Keratinocyte (primary cell): ENCODE data around the gene GH1. TPM values are rescaled to one million over a fixed set of nuclear protein-coding genes. Genes with fewer than 3 reads are reported as not detected.

Source experiments
- DNase-seq: peaks from one replicate; pipeline ENCODE4 v3.0.0-alpha.2; 2011; ENCODE audit warnings: low read depth, missing footprints, low spot score
- FAIRE-seq: peaks from 2 replicates; lab custom pipeline; 2011; peaks lifted over from hg19 to GRCh38; lab: Jason Lieb, UNC
- H2AFZ ChIP-seq: 2 replicates; pipeline ENCODE4 v1.6.0; 2012; ENCODE audit warnings: low read length, control low read depth, inconsistent platforms; ENCODE audit not compliant: control insufficient read depth
- H3K27ac ChIP-seq: 2 replicates; pipeline ENCODE4 v1.5.1; 2011; ENCODE audit warnings: low read length; ENCODE audit not compliant: control insufficient read depth, insufficient read depth
- H3K27me3 ChIP-seq: 3 replicates; pipeline ENCODE4 v1.6.0; 2011; ENCODE audit warnings: low read length; ENCODE audit not compliant: control insufficient read depth, insufficient read depth; ENCODE audit errors: extremely low read depth
- H3K36me3 ChIP-seq, 2 experiments: 2 replicates in 1 of 2; 3 replicates in 1 of 2; pipeline ENCODE4 v1.5.1; 2011; ENCODE audit warnings: low read length in 2 of 2, mild to moderate bottlenecking in 1 of 2; ENCODE audit not compliant: control insufficient read depth in 2 of 2, insufficient read depth in 2 of 2; ENCODE audit errors: extremely low read depth in 1 of 2
- H3K4me1 ChIP-seq: 3 replicates; pipeline ENCODE4 v1.5.1; 2011; ENCODE audit warnings: low read length; ENCODE audit not compliant: control insufficient read depth, insufficient read depth; ENCODE audit errors: extremely low read depth
- H3K4me2 ChIP-seq: 3 replicates; pipeline ENCODE4 v1.6.0; 2011; ENCODE audit warnings: low read depth, low read length; ENCODE audit not compliant: control insufficient read depth, insufficient read depth; ENCODE audit errors: extremely low read depth
- H3K4me3 ChIP-seq, 3 experiments: fragments of 200-600 bp in 1 of 3; sonication (generic) in 1 of 3; 2 replicates in 2 of 3; 3 replicates in 1 of 3; pipeline ENCODE4 v1.5.1; 2011 to 2016; ENCODE audit warnings: low read length in 3 of 3, mild to moderate bottlenecking in 3 of 3, control low read depth in 2 of 3, inconsistent platforms in 1 of 3, low read depth in 1 of 3, mixed read lengths in 1 of 3, mixed run types in 1 of 3, moderate library complexity in 1 of 3; ENCODE audit not compliant: control insufficient read depth in 2 of 3, insufficient read depth in 2 of 3; ENCODE audit errors: extremely low read depth in 1 of 3
- H3K79me2 ChIP-seq: 2 replicates; pipeline ENCODE4 v1.6.0; 2012; ENCODE audit warnings: low read length; ENCODE audit not compliant: control insufficient read depth, insufficient read depth
- H3K9ac ChIP-seq: 3 replicates; pipeline ENCODE4 v1.6.0; 2011; ENCODE audit warnings: low read length; ENCODE audit not compliant: control insufficient read depth, insufficient read depth; ENCODE audit errors: extremely low read depth
- H3K9me1 ChIP-seq: 3 replicates; pipeline ENCODE4 v1.6.0; 2011; ENCODE audit warnings: low read length; ENCODE audit not compliant: control insufficient read depth, insufficient read depth; ENCODE audit errors: extremely low read depth
- H3K9me3 ChIP-seq: 2 replicates; pipeline ENCODE4 v1.5.1; 2012; ENCODE audit warnings: low read depth, low read length; ENCODE audit not compliant: control insufficient read depth
- H4K20me1 ChIP-seq: 3 replicates; pipeline ENCODE4 v1.6.0; 2011; ENCODE audit warnings: low read length; ENCODE audit not compliant: control insufficient read depth, insufficient read depth; ENCODE audit errors: extremely low read depth
- CTCF ChIP-seq, 3 experiments: IDR thresholded peaks in 1 of 3; conservative IDR thresholded peaks in 1 of 3; optimal IDR thresholded peaks in 1 of 3; 2 replicates in 2 of 3; 3 replicates in 1 of 3; pipeline versions ENCODE3 to v1.5.1; 2011; ENCODE audit warnings: low read length in 3 of 3, mild to moderate bottlenecking in 3 of 3, moderate library complexity in 2 of 3, control low read depth in 1 of 3, inconsistent platforms in 1 of 3; ENCODE audit not compliant: insufficient read depth in 2 of 3; ENCODE audit errors: extremely low read depth in 1 of 3
- EZH2 ChIP-seq: IDR thresholded peaks from one replicate; pipeline ENCODE4 v1.6.1; 2012; ENCODE audit warnings: inconsistent platforms, mild to moderate bottlenecking, low read length, moderate library complexity
- dilution Hi-C: fragments of 300-500 bp; cut with MboI; formaldehyde crosslinking; loops from one replicate; pipeline ENCODE4 v1.7.0; 2020; ENCODE audit warnings: low sequenced_read_pairs; ENCODE audit not compliant: extremely low pct_ligation_motif_present
- polyA plus RNA-seq, 5 experiments: library from polyadenylated mRNA; depleted of rRNA in 3 of 5; stranded (reverse) in 3 of 5; stranded (forward) in 1 of 5; unstranded in 1 of 5; fragments of >200 nt; gene quantifications; 1 replicate in 1 of 5; 2 replicates in 3 of 5; 3 replicates in 1 of 5; pipeline versions ENCODE4 v1.2.1 to v1.2.3, GENCODE V29; 2011 to 2012; ENCODE audit warnings: missing spikeins in 2 of 5, low read depth in 1 of 5, low replicate concordance in 1 of 5

The GH1 gene
- polyA plus RNA-seq, 1 donor (not counting 4 experiments of a cell fraction or from before 2014, with no cell fraction given) = not detected

GRCh38 chr17:63939884-63940283 lies 21.2 kb upstream of the GH1 start:
- Histone ChIP-seq H2AFZ (no peak overlapping the region), H3K27me3 (peaks cover 10% of the 10 kb centered on the region), H3K27ac (no peak overlapping the region), H3K9me1 (no peaks in the 10 kb centered on the region), H4K20me1 (no peaks in the 10 kb centered on the region), H3K4me3 (no peak overlapping the region), H3K4me2 (no peak overlapping the region), H3K4me1 (peaks cover 2% of the 10 kb centered on the region), H3K36me3 (no peaks in the 10 kb centered on the region), H3K9ac (no peak overlapping the region), H3K79me2 (no peaks in the 10 kb centered on the region), H3K9me3 (no peaks in the 10 kb centered on the region)
- dilution Hi-C loops = no loop called here
- no peak for TF ChIP-seq EZH2
- TF ChIP-seq CTCF (optimal IDR thresholded peaks at IDR 0.05 in 1 of 3, IDR thresholded peaks at IDR 0.05 in 1 of 3, conservative IDR thresholded peaks at IDR 0.05 in 1 of 3; ENCODE audit: extremely low read depth in 1 of 3, insufficient read depth in 2 of 3, low read length in 3 of 3) = no peak
- DNase-seq (no peak), FAIRE-seq (no peak)

GRCh38 chr17:63939401-63939800 lies 20.8 kb upstream of the GH1 start:
- FAIRE-seq = no peak
- Histone ChIP-seq H3K4me1 (peaks cover 2% of the 10 kb centered on the region), H3K9ac (no peak overlapping the region), H3K79me2 (no peaks in the 10 kb centered on the region), H3K27me3 (peaks cover 14% of the 10 kb centered on the region), H3K9me1 (no peaks in the 10 kb centered on the region), H3K9me3 (no peaks in the 10 kb centered on the region), H3K4me3 (no peak overlapping the region), H3K4me2 (no peak overlapping the region), H3K27ac (no peak overlapping the region), H4K20me1 (no peaks in the 10 kb centered on the region), H3K36me3 (no peaks in the 10 kb centered on the region), H2AFZ (no peak overlapping the region)
- TF ChIP-seq EZH2 = no peak
- TF ChIP-seq CTCF (optimal IDR thresholded peaks at IDR 0.05 in 1 of 3, IDR thresholded peaks at IDR 0.05 in 1 of 3, conservative IDR thresholded peaks at IDR 0.05 in 1 of 3; ENCODE audit: extremely low read depth in 1 of 3, insufficient read depth in 2 of 3, low read length in 3 of 3) = no peak
- no peak for DNase-seq
- dilution Hi-C loops = no loop called here
